ENCODE results near the gene POC1B.

POC1B gene

GRCh38 chr12:89525824-89526770, at the start of gene POC1B:
Gene POC1B, minus strand, starts transcription at chr12:89526047. Its CDS starts 152 bp downstream, at chr12:89525895.
- DNase-seq, result peak; percentile 79

GRCh38 chr12:89575374-89575773, 49.5 kb upstream of the POC1B start:
- DNase-seq, result peak; percentile 53

- peak; percentile 94 for DNase-seq
These were observed 48.9 kb upstream of the POC1B start for GRCh38 chr12:89574736-89575208.

- no peak for DNase-seq
These were observed 47.4 kb upstream of the POC1B start for GRCh38 chr12:89573051-89573810.

GRCh38 chr12:89571491-89572195, 45.8 kb upstream of the POC1B start:
- DNase-seq, result peak; percentile 65

- no peak for DNase-seq
These were observed 42.6 kb upstream of the POC1B start for GRCh38 chr12:89568484-89568883.

- DNase-seq, result no peak
These were observed 41.9 kb upstream of the POC1B start for GRCh38 chr12:89567691-89568239.

- DNase-seq, result no peak
These were observed 40.8 kb upstream of the POC1B start for GRCh38 chr12:89566615-89567014.

GRCh38 chr12:89565002-89565401, 39.2 kb upstream of the POC1B start:
- DNase-seq, result no peak

GRCh38 chr12:89559753-89560152, 33.9 kb upstream of the POC1B start:
- no peak for DNase-seq

- DNase-seq, result no peak
These were observed 31.1 kb upstream of the POC1B start for GRCh38 chr12:89556976-89557375.

GRCh38 chr12:89552376-89552775, 26.5 kb upstream of the POC1B start:
- no peak for DNase-seq

GRCh38 chr12:89551747-89552146, 25.9 kb upstream of the POC1B start:
- no peak for DNase-seq

GRCh38 chr12:89547101-89547500, 21.3 kb upstream of the POC1B start:
- no peak for DNase-seq

GRCh38 chr12:89546151-89546550, 20.3 kb upstream of the POC1B start:
- no peak for DNase-seq

GRCh38 chr12:89544681-89545184, 18.9 kb upstream of the POC1B start:
- peak; percentile 19 for DNase-seq

- DNase-seq, result no peak
These were observed 18.2 kb upstream of the POC1B start for GRCh38 chr12:89544022-89544421.

GRCh38 chr12:89542912-89543592, 17.2 kb upstream of the POC1B start:
- DNase-seq, result peak; percentile 85

GRCh38 chr12:89542236-89542635, 16.4 kb upstream of the POC1B start:
- DNase-seq, result no peak

- no peak for DNase-seq
These were observed 14.7 kb upstream of the POC1B start for GRCh38 chr12:89540586-89540985.

GRCh38 chr12:89539426-89540223, 13.8 kb upstream of the POC1B start:
- no peak for DNase-seq

All from fibroblast of upper back skin (primary cell).